SK-N-MC (cell line): ENCODE data around the gene BANP.

Experiments used
- EZH2 ChIP-seq: fragments of 200-600 bp; sonication (generic); IDR thresholded peaks from one replicate; pipeline ENCODE4 v1.6.1; 2017; ENCODE audit warnings: antibody characterized with exemption
- POLR2AphosphoS5 ChIP-seq: IDR thresholded peaks from 2 replicates; pipeline ENCODE4 v1.6.1; 2012; ENCODE audit warnings: mild to moderate bottlenecking, low read depth, low read length, borderline replicate concordance

- TF ChIP-seq POLR2AphosphoS5 = no peak
- no peak for TF ChIP-seq EZH2
Measured at GRCh38 chr16:87919681-87919994, 31.6 kb upstream of the BANP start.
